ENCODE measurements around the gene AHNAK.
A peak's percentile ranks its signal among the peaks of the same experiment; 100 is the strongest.

AHNAK gene

GRCh38 chr11:62452261-62452660 lies 94.3 kb downstream of the AHNAK start:
- TF ChIP-seq TEAD4 (IDR thresholded peaks at IDR 0.05) (no peak), TAF1 (IDR thresholded peaks at IDR 0.05; ENCODE audit: low read depth) (no peak), EP300 (IDR thresholded peaks at IDR 0.05; ENCODE audit: borderline replicate concordance) (no peak), REST (IDR thresholded peaks at IDR 0.05; ENCODE audit: low read depth) (no peak), ZBTB7A (IDR thresholded peaks at IDR 0.05; ENCODE audit: low read depth) (no peak), TCF12 (IDR thresholded peaks at IDR 0.05; ENCODE audit: low read depth) (no peak), FOXM1 (IDR thresholded peaks at IDR 0.05; ENCODE audit: borderline replicate concordance, low read depth) (no peak), USF1 (IDR thresholded peaks at IDR 0.05) (no peak), EGR1 (IDR thresholded peaks at IDR 0.05) (no peak), MAX (IDR thresholded peaks at IDR 0.05) (no peak), RAD21 (IDR thresholded peaks at IDR 0.05; ENCODE audit: low read depth) (no peak)

GRCh38 chr11:62451241-62451621 lies 95.4 kb downstream of the AHNAK start:
- no peak for TF ChIP-seq TEAD4 (IDR thresholded peaks at IDR 0.05)
- TF ChIP-seq EGR1 (IDR thresholded peaks at IDR 0.05): no peak
- TF ChIP-seq CEBPB (IDR thresholded peaks at IDR 0.05): no peak
- no peak for TF ChIP-seq ZBTB7A (IDR thresholded peaks at IDR 0.05; ENCODE audit: low read depth)

GRCh38 chr11:62450543-62451240 lies 95.9 kb downstream of the AHNAK start:
- TF ChIP-seq USF1 (IDR thresholded peaks at IDR 0.05) (no peak), TCF12 (IDR thresholded peaks at IDR 0.05; ENCODE audit: low read depth) (no peak), EP300 (IDR thresholded peaks at IDR 0.05; ENCODE audit: borderline replicate concordance) (no peak), TAF1 (IDR thresholded peaks at IDR 0.05; ENCODE audit: low read depth) (no peak), REST (IDR thresholded peaks at IDR 0.05; ENCODE audit: low read depth) (no peak), EGR1 (IDR thresholded peaks at IDR 0.05) (no peak), YY1 (IDR thresholded peaks at IDR 0.05; ENCODE audit: low read depth) (no peak), ZBTB7A (IDR thresholded peaks at IDR 0.05; ENCODE audit: low read depth) (no peak), FOXM1 (IDR thresholded peaks at IDR 0.05; ENCODE audit: borderline replicate concordance, low read depth) (no peak), MAX (IDR thresholded peaks at IDR 0.05) (no peak)

GRCh38 chr11:62449451-62449851 lies 97.2 kb downstream of the AHNAK start:
- TF ChIP-seq FOXM1 (IDR thresholded peaks at IDR 0.05; ENCODE audit: borderline replicate concordance, low read depth): no peak

- no peak for TF ChIP-seq ZBTB7A (IDR thresholded peaks at IDR 0.05; ENCODE audit: low read depth)
- no peak for TF ChIP-seq EP300 (IDR thresholded peaks at IDR 0.05; ENCODE audit: borderline replicate concordance)
- no peak for TF ChIP-seq TEAD4 (IDR thresholded peaks at IDR 0.05)
- no peak for TF ChIP-seq EGR1 (IDR thresholded peaks at IDR 0.05)
- TF ChIP-seq MAX (IDR thresholded peaks at IDR 0.05): no peak
- TF ChIP-seq NFIC (IDR thresholded peaks at IDR 0.05): no peak
- no peak for TF ChIP-seq FOXM1 (IDR thresholded peaks at IDR 0.05; ENCODE audit: borderline replicate concordance, low read depth)
- TF ChIP-seq TCF12 (IDR thresholded peaks at IDR 0.05; ENCODE audit: low read depth): no peak
These were observed 100.5 kb downstream of the AHNAK start for GRCh38 chr11:62446091-62446490.

GRCh38 chr11:62445314-62445740 lies 101.3 kb downstream of the AHNAK start:
- TF ChIP-seq EP300 (IDR thresholded peaks at IDR 0.05; ENCODE audit: borderline replicate concordance) (no peak), NFIC (IDR thresholded peaks at IDR 0.05) (peak; percentile 39; the same call in 1 of the 2 replicates)

GRCh38 chr11:62444835-62445234 lies 101.8 kb downstream of the AHNAK start:
- no peak for TF ChIP-seq NFIC (IDR thresholded peaks at IDR 0.05)
- TF ChIP-seq MAX (IDR thresholded peaks at IDR 0.05): no peak
- no peak for TF ChIP-seq RAD21 (IDR thresholded peaks at IDR 0.05; ENCODE audit: low read depth)
- TF ChIP-seq TAF1 (IDR thresholded peaks at IDR 0.05; ENCODE audit: low read depth): no peak
- TF ChIP-seq REST (IDR thresholded peaks at IDR 0.05; ENCODE audit: low read depth): no peak
- TF ChIP-seq EGR1 (IDR thresholded peaks at IDR 0.05): no peak
- no peak for TF ChIP-seq FOXM1 (IDR thresholded peaks at IDR 0.05; ENCODE audit: borderline replicate concordance, low read depth)
- TF ChIP-seq CEBPB (IDR thresholded peaks at IDR 0.05): no peak
- no peak for TF ChIP-seq YY1 (IDR thresholded peaks at IDR 0.05; ENCODE audit: low read depth)
- no peak for TF ChIP-seq TCF12 (IDR thresholded peaks at IDR 0.05; ENCODE audit: low read depth)
- TF ChIP-seq ZBTB7A (IDR thresholded peaks at IDR 0.05; ENCODE audit: low read depth): no peak
- TF ChIP-seq CREB1 (IDR thresholded peaks at IDR 0.05; ENCODE audit: low read depth): no peak
- TF ChIP-seq EP300 (IDR thresholded peaks at IDR 0.05; ENCODE audit: borderline replicate concordance): no peak

All from Ishikawa (cell line).